GM06990 (cell line): ENCODE data around the gene LDAF1.

Source experiments
- DNase-seq: peaks from one replicate; pipeline ENCODE4 v3.0.0-alpha.2; 2011; ENCODE audit not compliant: insufficient read length; ENCODE audit errors: extremely low read depth
- H3K27me3 ChIP-seq: replicated peaks from 2 replicates; pipeline ENCODE4 v1.6.0; 2011; ENCODE audit warnings: low read length; ENCODE audit not compliant: control insufficient read depth, insufficient read depth
- H3K36me3 ChIP-seq: 2 replicates; pipeline ENCODE4 v1.5.1; 2011; ENCODE audit warnings: low read length; ENCODE audit not compliant: control insufficient read depth, insufficient read depth
- H3K4me3 ChIP-seq: replicated peaks from 2 replicates; pipeline ENCODE4 v1.5.1; 2011; ENCODE audit warnings: low read depth, mild to moderate bottlenecking, control low read depth, low read length
- TF ChIP-seq, protein P1 (sequence below): IDR thresholded peaks from 2 replicates; pipeline ENCODE4 v1.5.1; 2011; ENCODE audit warnings: low read length, control low read depth, mild to moderate bottlenecking, inconsistent platforms; ENCODE audit not compliant: insufficient read depth, poor library complexity, severe bottlenecking

Gene LDAF1

DNA sequence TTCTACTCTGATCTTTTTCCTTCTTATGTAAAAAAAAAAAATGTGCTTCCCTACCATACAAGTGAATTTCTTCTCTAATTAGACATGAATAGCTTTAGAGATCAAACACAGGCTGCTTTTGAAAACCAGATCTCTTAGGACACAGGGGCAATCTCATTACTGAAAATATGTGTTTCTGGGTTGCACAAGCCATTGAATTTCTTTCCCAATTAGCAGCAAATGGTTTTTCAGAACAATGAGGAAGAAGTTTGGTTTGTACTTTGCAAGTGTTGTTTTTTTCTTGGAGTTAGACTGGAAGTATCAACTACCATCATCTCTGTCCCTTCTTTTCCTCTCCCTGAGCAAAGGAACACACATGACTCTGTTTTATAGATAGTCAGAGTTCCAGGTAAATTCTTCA lies 69.4 kb downstream of the LDAF1 start:
- no peak for DNase-seq
- H3K36me3 ChIP-seq, result no peaks in the 10 kb centered on the region
- no peak overlapping the region for H3K4me3 ChIP-seq
- H3K27me3 ChIP-seq, result no peaks in the 10 kb centered on the region; the same call in 1 of the 2 replicates
- TF ChIP-seq, protein P1, sequence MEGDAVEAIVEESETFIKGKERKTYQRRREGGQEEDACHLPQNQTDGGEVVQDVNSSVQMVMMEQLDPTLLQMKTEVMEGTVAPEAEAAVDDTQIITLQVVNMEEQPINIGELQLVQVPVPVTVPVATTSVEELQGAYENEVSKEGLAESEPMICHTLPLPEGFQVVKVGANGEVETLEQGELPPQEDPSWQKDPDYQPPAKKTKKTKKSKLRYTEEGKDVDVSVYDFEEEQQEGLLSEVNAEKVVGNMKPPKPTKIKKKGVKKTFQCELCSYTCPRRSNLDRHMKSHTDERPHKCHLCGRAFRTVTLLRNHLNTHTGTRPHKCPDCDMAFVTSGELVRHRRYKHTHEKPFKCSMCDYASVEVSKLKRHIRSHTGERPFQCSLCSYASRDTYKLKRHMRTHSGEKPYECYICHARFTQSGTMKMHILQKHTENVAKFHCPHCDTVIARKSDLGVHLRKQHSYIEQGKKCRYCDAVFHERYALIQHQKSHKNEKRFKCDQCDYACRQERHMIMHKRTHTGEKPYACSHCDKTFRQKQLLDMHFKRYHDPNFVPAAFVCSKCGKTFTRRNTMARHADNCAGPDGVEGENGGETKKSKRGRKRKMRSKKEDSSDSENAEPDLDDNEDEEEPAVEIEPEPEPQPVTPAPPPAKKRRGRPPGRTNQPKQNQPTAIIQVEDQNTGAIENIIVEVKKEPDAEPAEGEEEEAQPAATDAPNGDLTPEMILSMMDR, result no peak

DNA sequence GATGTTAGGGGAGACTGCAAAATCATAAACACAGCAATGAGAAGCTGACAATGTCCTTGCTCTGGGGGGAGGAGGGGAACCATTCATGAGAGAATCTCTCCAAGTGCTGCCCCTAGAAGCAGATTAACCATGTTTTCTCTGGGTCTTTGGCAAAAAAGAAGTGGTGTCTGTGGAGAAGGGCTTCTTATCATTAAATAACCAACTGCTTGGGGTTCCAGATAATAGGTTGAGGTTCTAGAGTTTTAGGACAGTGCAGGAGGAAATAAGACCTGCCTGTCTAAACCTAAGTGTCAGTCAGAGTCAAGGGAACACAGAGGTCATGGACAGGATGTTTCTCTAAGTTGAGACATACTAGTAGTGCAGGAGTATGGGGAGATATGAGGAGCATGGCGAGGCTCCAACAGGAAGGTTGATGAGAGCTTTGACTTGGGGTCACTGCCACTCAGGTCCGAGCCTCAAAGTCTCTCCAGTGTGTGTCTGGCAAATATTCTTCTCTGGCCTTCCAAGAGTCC lies 69.9 kb downstream of the LDAF1 start:
- no peak for DNase-seq
- H3K4me3 ChIP-seq, result no peak overlapping the region
- H3K27me3 ChIP-seq, result no peaks in the 10 kb centered on the region; the same call in 1 of the 2 replicates
- H3K36me3 ChIP-seq, result no peaks in the 10 kb centered on the region
- TF ChIP-seq, protein P1, result no peak
